ENCODE data around the gene NAALADL2.
"Not testable (repeated sequence)": the region's sequence is repeated elsewhere in the genome, so short reads cannot be mapped to it uniquely, and the experiment has no call there.

DNA sequence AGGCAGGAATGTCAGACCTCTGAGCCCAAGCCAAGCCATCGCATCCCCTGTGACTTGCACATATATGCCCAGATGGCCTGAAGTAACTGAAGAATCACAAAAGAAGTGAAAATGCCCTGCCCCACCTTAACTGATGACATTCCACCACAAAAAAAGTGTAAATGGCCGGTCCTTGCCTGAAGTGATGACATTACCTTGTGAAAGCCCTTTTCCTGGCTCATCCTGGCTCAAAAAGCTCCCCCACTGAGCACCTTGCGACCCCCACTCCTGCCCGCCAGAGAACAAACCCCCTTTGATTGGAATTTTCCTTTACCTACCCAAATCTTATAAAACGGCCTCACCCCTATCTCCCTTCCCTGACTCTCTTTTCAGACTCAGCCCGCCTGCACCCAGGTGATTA is 976.6 kb downstream of the NAALADL2 start:
- TF ChIP-seq ZSCAN12 (CRISPR knock-in tag; IDR thresholded peaks at IDR 0.05); KDM4B (CRISPR knock-in tag; IDR thresholded peaks at IDR 0.05); BHLHE40 (IDR thresholded peaks at IDR 0.05; ENCODE audit: low read length); ZNF138 (CRISPR knock-in tag; IDR thresholded peaks at IDR 0.05; ENCODE audit: low read depth): not testable (repeated sequence)
- TF ChIP-seq, protein P1, sequence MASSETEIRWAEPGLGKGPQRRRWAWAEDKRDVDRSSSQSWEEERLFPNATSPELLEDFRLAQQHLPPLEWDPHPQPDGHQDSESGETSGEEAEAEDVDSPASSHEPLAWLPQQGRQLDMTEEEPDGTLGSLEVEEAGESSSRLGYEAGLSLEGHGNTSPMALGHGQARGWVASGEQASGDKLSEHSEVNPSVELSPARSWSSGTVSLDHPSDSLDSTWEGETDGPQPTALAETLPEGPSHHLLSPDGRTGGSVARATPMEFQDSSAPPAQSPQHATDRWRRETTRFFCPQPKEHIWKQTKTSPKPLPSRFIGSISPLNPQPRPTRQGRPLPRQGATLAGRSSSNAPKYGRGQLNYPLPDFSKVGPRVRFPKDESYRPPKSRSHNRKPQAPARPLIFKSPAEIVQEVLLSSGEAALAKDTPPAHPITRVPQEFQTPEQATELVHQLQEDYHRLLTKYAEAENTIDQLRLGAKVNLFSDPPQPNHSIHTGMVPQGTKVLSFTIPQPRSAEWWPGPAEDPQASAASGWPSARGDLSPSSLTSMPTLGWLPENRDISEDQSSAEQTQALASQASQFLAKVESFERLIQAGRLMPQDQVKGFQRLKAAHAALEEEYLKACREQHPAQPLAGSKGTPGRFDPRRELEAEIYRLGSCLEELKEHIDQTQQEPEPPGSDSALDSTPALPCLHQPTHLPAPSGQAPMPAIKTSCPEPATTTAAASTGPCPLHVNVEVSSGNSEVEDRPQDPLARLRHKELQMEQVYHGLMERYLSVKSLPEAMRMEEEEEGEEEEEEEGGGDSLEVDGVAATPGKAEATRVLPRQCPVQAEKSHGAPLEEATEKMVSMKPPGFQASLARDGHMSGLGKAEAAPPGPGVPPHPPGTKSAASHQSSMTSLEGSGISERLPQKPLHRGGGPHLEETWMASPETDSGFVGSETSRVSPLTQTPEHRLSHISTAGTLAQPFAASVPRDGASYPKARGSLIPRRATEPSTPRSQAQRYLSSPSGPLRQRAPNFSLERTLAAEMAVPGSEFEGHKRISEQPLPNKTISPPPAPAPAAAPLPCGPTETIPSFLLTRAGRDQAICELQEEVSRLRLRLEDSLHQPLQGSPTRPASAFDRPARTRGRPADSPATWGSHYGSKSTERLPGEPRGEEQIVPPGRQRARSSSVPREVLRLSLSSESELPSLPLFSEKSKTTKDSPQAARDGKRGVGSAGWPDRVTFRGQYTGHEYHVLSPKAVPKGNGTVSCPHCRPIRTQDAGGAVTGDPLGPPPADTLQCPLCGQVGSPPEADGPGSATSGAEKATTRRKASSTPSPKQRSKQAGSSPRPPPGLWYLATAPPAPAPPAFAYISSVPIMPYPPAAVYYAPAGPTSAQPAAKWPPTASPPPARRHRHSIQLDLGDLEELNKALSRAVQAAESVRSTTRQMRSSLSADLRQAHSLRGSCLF (CRISPR knock-in tag; IDR thresholded peaks at IDR 0.05; ENCODE audit: borderline replicate concordance) = not testable (repeated sequence)
- TF ChIP-seq, protein P2, sequence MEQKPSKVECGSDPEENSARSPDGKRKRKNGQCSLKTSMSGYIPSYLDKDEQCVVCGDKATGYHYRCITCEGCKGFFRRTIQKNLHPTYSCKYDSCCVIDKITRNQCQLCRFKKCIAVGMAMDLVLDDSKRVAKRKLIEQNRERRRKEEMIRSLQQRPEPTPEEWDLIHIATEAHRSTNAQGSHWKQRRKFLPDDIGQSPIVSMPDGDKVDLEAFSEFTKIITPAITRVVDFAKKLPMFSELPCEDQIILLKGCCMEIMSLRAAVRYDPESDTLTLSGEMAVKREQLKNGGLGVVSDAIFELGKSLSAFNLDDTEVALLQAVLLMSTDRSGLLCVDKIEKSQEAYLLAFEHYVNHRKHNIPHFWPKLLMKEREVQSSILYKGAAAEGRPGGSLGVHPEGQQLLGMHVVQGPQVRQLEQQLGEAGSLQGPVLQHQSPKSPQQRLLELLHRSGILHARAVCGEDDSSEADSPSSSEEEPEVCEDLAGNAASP (CRISPR knock-in tag; IDR thresholded peaks at IDR 0.05; ENCODE audit: borderline replicate concordance) = not testable (repeated sequence)
